Brain microvascular endothelial cell (primary cell): Measurements from ENCODE around the gene LRRC49.

Experiments
- DNase-seq: peaks from one replicate; pipeline ENCODE4 v3.0.0-alpha.2; 2020
- H3K27ac ChIP-seq: fragments of 250-450 bp; sonication (Bioruptor Pico); 2 replicates; pipeline ENCODE4 v1.5.1; 2020; ENCODE audit warnings: mild to moderate bottlenecking, moderate library complexity
- H3K27me3 ChIP-seq: fragments of 250-450 bp; sonication (Bioruptor Pico); replicated peaks from 2 replicates; pipeline ENCODE4 v1.5.1; 2020; ENCODE audit warnings: mild to moderate bottlenecking
- H3K36me3 ChIP-seq: fragments of 250-450 bp; sonication (Bioruptor Pico); replicated peaks from 2 replicates; pipeline ENCODE4 v1.5.1; 2020; ENCODE audit warnings: mild to moderate bottlenecking
- H3K4me3 ChIP-seq: 2 replicates; pipeline ENCODE4 v1.5.1; 2011; ENCODE audit warnings: low read depth, mild to moderate bottlenecking, control low read depth, low read length, moderate library complexity
- CTCF ChIP-seq: IDR thresholded peaks from 2 replicates; pipeline ENCODE4 v1.5.1; 2011; ENCODE audit warnings: low read depth, mild to moderate bottlenecking, moderate library complexity, low read length, control low read depth, inconsistent platforms; ENCODE audit errors: missing control alignments
- in situ Hi-C: cut with HindIII; loops from 2 replicates; pipeline ENCODE4 v1.10.0; 2017; ENCODE audit warnings: low sequenced_read_pairs, low pct_ligation_motif_present

Gene LRRC49

DNA sequence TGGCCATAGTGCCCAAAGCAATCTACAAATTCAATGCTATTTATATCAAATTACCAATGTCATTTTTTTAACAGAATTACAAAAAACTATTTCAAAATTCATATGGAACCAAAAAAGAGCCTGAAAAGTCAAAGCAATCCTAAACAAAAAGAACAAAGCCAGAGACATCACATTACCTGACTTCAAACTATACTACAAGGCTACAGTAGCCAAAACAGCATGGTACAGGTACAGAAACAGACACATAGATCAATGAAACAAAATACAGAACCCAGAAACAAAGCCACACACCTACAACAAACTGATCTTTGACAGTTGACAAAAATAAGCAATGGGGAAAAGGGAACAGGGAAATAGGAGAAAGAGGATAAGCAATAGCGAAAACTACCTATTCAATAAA, 196.1 kb downstream of the LRRC49 start:
- no peak for TF ChIP-seq CTCF

DNA sequence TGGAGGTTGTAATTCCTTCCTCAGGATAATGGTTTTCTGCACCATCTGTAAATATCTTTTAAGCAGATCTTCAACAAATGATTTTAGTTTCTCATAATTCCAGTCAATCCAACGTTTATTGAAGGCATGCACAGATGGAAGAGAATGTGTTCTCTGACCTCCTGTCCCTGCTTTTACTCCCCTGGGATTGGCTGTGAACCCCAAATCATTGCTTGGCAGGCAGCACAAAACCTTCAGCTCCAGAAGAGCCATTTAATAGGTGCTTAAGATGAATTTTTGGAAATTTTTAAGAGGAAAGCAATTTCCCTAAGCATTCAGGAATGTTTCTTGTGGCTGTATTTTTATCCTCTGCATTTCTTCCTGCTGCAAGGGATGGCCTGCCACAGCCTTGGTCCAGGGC, 197.2 kb downstream of the LRRC49 start:
- no peak overlapping the region for H3K4me3 ChIP-seq
- in situ Hi-C loops: no loop called here

More for the DNA sequence above, 196.1 kb downstream of the LRRC49 start:
- Histone ChIP-seq H3K4me3 (no peak overlapping the region), H3K27ac (no peak overlapping the region), H3K27me3 (no peaks in the 10 kb centered on the region), H3K36me3 (no peaks in the 10 kb centered on the region)
- in situ Hi-C loops: no loop called here
- no peak for DNase-seq

DNA sequence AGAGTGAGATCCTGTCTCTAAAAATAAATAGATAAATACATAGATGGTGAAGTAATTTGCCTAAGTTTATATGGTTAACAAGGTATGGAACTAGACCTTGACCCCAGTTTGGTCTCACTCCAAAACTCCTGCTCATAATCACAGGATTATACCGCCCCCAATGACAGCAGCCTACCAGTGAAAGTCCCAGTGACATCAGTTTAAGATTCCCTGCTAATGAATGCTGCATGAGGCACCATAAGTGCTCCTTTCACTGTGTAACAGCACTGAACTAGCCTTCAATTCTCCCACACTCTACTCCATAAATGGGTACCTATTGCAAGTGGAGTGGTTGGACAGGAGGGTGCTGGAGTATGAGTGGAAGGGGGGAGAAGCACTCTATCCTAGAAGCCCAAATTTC, 199.0 kb downstream of the LRRC49 start:
- in situ Hi-C loops: no loop called here
- H3K4me3 ChIP-seq: no peak overlapping the region
- no peaks in the 10 kb centered on the region for H3K27me3 ChIP-seq

More for the DNA sequence above, 197.2 kb downstream of the LRRC49 start:
- no peak for DNase-seq
- Histone ChIP-seq H3K27me3 (no peaks in the 10 kb centered on the region), H3K36me3 (no peaks in the 10 kb centered on the region), H3K27ac (no peak overlapping the region)
- no peak for TF ChIP-seq CTCF

DNA sequence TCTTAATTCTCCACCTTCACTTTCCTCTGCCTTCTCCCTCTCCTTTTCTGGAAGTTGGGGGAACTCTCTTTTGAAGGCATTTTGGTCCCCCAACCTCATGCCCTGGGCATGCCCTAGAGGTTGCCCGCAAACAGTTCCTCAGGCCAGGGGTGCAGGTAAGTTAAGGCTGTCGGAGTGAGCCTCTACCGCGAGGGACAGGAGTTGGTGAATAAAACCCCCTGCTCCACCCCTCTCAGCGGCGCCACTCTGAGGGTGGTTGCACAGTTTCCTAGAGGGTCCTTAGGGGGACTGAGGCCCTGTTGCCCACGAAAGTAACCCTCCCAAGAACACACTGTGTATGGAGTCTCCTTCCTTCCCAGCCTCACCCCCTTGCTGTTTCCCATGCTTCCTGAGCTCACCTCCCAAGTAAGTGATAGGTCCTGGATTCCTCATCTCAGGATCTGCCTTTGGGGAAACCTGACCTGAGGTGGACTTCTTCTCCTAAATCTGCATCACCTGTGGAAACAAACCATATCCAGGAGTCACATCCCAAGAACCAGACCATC, 199.5 kb downstream of the LRRC49 start:
- H3K27me3 ChIP-seq: no peaks in the 10 kb centered on the region
- H3K36me3 ChIP-seq: no peaks in the 10 kb centered on the region
- TF ChIP-seq CTCF: no peak
- in situ Hi-C loops: no loop called here
- no peak overlapping the region for H3K4me3 ChIP-seq
- DNase-seq: no peak
- no peak overlapping the region for H3K27ac ChIP-seq

More for the DNA sequence above, 199.0 kb downstream of the LRRC49 start:
- DNase-seq: no peak
- H3K36me3 ChIP-seq: no peaks in the 10 kb centered on the region
- no peak overlapping the region for H3K27ac ChIP-seq
- TF ChIP-seq CTCF: no peak

DNA sequence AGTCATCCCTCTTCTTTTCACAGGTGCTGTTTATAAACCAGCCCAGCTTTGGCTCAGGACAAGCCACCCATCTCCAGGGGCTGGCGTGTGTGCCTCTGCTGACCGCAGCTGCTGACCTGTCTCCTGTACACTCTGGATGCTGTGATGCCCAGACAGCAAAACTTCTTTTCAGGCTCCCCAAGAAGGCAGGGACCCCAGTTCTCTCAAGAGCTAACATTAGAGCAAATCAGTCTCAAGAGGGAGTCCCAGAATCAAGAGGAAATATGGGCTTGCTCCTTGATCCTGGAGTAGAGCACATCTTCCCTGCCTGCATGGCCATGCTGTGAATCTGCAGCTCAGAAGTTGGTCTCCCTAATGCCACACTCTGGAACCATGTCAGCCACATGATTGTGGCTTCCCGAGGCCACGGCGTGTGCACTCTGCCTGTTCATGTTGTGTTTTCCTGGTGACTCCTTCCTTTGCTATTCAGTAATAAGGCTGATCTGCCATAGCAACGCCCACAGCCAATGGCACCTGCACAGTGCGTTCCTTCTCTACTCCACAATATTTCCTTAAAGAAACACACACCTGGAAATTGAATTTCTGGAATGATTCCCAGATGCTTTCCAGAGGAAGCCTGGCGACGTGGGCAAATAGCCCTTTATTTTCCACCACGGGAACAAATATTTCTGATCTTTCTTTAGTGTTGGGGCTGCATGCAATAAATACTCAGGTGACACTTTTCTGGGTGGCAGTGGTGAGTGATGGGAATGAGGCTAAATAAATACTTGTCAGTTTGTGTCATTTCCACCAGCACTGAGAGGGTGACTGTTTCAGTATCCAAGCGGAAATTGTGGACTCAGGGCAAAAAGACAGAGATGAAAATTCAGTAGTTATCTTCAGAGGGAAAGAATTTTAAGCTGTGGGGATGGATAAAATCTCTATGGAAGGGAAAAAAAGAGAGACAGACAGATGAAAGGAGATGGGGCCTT, 200.7 kb downstream of the LRRC49 start:
- TF ChIP-seq CTCF: no peak
- no peaks in the 10 kb centered on the region for H3K36me3 ChIP-seq
- no peaks in the 10 kb centered on the region for H3K27me3 ChIP-seq
- in situ Hi-C loops: no loop called here
- no peak overlapping the region for H3K4me3 ChIP-seq
- peak; percentile 84 for DNase-seq
- peak overlapping the region; percentile 3 for H3K27ac ChIP-seq
